NCI-H226 (cell line): ENCODE data around the gene PAPPA.
A peak's percentile ranks its signal among the peaks of the same experiment; 100 is the strongest.

ENCODE experiments used
- DNase-seq: peaks from one replicate; pipeline ENCODE4 v3.0.0-alpha.2; 2015

Gene PAPPA, protein sequence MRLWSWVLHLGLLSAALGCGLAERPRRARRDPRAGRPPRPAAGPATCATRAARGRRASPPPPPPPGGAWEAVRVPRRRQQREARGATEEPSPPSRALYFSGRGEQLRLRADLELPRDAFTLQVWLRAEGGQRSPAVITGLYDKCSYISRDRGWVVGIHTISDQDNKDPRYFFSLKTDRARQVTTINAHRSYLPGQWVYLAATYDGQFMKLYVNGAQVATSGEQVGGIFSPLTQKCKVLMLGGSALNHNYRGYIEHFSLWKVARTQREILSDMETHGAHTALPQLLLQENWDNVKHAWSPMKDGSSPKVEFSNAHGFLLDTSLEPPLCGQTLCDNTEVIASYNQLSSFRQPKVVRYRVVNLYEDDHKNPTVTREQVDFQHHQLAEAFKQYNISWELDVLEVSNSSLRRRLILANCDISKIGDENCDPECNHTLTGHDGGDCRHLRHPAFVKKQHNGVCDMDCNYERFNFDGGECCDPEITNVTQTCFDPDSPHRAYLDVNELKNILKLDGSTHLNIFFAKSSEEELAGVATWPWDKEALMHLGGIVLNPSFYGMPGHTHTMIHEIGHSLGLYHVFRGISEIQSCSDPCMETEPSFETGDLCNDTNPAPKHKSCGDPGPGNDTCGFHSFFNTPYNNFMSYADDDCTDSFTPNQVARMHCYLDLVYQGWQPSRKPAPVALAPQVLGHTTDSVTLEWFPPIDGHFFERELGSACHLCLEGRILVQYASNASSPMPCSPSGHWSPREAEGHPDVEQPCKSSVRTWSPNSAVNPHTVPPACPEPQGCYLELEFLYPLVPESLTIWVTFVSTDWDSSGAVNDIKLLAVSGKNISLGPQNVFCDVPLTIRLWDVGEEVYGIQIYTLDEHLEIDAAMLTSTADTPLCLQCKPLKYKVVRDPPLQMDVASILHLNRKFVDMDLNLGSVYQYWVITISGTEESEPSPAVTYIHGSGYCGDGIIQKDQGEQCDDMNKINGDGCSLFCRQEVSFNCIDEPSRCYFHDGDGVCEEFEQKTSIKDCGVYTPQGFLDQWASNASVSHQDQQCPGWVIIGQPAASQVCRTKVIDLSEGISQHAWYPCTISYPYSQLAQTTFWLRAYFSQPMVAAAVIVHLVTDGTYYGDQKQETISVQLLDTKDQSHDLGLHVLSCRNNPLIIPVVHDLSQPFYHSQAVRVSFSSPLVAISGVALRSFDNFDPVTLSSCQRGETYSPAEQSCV (N-terminal part only)

DNA sequence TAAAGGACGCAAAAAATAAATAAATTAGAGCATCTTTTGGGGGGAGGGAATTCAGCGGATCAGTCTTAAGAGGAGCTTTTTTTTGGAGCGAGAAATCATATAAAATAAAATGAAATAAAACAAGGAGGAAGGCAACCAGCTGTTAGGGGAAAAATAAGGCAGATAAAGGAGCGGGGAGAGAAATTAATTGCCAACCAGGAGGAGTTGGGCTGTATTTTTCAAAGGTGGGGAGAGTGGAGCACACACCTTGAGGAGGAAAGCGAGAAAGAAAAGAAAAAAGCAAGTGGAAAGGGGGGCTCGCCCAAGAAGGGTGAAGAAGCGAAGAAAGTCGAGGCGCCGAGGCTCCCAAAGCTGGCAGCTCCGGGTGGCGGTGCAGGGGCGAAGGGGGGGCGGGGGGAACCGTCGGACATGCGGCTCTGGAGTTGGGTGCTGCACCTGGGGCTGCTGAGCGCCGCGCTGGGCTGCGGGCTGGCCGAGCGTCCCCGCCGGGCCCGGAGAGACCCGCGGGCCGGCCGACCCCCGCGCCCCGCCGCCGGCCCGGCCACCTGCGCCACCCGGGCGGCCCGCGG is at the start of gene PAPPA:
Gene PAPPA, plus strand, starts transcription at position 27 of the 569 bp plus-strand sequence. Its CDS starts 382 bp downstream, at position 409.
- no peak for DNase-seq

DNA sequence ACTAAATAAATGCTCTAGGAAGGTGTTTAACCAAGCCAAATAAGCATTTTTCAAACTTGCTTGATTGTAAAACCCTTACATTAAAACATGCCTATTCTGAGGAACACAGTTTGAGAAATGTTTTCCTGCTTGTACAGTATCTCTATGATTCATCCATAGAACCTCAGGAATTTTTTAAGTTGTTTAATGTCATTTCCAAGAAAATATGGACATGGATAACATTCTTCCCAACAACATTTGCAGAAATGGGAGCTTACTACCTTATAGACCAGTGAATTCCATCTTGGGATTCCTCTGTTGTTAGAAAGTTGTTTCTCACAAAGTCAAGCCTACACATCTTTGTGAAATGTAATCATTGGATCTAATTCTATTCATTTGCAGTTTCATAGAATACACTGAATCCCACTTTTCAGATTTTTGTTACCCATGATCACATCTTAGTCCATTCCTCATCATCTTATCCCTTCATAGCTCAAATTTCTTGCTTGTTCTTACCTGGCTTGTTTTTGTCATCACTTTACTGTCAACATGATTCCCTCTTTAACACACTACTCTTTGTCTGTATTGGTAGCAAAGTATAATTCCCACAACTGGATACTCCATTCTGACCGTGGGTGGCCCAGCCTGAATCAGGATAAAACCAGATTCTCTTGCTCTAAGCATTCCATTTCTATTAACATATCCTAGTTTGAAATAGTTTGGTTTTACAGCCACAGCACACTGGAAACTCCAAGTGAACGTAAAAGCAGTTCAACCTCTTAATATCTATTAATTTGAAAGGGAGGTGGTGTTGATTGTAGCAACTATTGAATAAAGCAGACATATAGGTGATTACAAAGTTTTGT is 49.4 kb upstream of the PAPPA start:
- peak; percentile 23 for DNase-seq

DNA sequence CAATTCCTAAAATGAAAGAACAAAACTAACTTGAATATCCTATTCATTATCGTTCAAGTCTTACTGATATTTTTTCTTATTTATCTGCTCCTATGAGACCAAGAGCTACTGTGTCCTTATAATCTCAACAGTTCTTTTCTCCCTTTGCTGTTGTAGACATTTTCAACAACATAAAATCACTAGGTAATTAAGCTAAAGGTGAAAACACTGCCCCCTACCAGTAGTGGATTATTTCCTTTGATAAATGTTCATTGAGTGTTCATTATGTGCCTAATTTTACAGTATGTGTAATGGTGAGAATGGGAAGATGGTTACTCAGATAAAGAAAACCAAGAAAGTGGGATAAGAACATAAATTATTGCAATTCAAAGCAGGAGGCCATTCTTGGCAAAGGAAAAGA is 41.4 kb upstream of the PAPPA start:
- DNase-seq, result no peak

DNA sequence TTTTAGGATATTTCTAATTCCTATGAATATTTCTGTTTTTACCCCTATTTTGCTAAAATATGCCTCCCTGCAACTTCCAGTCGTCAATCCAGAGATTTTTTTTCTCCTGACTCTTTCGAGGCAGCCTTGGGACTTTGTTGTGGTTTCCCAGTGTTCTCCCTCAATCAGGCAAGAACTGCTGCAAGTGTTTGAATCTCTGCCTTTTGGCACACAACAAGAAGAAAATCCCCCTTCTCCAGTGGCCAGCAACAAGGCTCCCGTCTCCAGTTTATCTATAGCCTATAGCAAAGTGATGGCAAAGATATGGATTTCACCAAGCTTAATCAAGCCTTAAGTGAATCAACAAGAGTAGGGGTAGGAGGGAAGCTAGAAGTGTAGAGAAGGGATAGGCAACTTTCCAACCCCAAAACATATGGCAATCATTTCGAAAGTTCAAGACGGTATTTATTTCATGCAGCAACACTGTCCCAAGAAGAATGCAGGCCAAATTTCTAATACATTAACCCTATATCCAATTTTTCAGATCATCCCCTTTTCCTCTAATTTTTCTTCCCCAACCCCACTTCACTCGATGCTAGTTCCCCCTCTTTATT is 37.7 kb upstream of the PAPPA start:
- DNase-seq, result peak; percentile 42

DNA sequence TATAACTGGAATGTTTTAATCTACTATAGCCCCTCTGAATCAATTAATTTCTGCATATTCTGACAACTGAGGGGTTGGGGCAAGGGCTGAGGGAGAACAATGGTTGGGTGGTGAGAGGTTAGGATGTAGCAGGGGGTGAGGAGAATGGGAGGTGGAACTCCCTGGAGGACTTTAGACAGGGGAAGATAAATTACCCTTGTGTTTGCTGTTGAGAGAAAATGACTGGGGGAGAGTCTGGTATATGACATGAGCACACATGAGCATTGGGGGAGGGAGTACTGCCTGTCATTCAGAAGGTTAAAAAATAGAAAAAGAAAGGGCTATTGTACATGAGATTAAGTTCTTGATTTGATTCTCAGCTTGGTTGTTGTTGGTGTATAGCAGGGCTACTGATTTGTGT is 37.2 kb upstream of the PAPPA start:
- DNase-seq, result peak; percentile 56

DNA sequence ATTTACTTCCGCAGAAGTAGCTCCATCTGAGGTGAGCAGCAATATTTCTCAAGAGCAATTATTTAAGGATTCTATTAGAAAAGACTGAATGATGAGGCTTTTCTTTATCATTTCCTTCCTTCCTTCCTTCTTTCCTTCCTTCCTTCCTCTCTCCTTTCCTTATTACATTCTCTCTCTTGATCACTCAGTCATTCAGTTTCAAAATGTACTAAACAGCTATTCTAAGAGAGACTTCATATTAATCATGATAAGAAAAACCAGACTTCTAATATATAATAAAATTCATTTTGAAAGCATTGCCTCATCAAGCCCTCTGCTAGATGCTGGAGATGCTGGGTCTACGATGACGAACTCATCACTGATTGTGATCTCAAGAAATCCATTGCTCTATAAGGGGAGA is 30.4 kb upstream of the PAPPA start:
- DNase-seq, result no peak

DNA sequence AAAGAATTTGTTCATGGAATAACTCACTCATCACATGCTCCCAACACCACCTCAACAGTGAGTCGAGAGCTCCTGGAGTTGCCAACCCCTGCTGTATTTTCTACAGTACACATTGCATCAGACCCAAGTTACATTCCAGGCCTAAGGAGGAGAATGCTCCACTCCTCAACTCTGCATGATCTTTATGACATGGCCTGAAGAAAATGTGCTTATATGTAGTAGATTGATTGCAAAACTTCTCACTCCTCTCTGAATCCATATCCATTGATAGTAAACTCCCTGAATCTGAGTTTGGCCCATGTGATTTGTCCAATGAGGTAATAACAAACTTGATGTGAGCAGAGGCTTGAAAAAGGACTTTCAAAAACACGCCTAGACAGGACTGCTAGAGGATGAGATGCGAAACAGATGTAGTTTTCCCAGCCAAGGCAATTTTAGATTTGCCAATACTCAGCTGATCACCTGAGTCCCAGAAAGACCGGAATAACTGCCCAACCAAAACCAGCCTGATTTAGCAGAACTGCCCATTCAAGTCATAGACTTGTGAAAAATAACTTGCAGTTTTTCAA is 29.0 kb upstream of the PAPPA start:
- peak; percentile 75 for DNase-seq

DNA sequence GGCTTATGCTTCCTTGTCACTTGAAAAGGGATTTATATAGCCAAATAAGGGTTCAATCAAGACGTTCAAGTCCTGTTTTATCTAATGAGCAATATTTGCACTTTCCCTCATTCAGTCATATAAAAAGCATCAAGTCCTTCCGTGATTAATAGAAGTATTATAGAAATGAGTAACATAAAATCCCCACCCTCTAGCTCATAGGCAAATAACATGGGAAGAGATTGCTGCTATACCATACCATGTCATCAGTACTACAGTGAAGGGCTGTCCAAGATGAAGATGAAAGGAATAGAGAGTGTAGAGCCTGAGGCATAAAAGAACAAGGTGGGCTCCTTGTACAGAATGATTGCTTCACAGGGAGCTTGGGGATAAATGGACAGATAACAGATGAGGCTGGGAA is 20.4 kb upstream of the PAPPA start:
- no peak for DNase-seq

DNA sequence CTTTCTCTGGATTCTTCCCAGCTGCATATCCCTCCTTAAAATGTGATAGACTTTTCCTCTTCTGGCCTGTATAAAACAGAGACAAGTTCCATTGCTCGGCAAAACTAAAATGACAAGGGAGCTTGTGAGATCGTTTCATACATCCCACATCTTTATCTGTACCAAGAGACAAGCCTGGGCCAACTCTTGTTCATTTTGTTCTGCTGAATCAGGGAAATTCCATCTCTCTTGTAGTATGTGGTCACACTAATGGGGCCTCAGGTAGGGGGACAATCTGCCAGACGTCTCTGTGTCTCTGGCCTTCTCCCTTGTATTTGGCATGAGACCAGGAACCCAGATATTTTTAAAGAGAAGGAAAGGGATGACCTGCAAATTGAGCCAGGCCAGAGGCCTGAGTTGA is 18.6 kb upstream of the PAPPA start:
- no peak for DNase-seq

DNA sequence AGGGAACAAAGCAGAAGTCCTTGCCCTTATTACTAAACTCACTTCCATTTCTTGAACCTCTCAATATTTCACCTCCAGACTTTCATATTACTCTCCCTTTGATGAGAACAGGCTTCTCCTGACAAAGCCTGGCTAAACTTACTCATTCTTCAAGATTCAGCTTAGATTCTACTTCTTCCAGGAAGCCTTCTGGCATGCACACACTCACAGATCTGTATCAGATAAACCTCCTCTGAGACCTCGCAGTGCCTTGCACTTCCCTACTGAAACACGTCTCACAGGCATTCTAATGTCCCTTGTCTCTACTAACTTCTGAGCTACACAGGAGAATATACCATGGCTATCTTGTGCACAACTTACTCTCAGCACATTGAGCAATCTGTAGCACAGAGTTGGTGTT is 16.6 kb upstream of the PAPPA start:
- DNase-seq, result no peak

DNA sequence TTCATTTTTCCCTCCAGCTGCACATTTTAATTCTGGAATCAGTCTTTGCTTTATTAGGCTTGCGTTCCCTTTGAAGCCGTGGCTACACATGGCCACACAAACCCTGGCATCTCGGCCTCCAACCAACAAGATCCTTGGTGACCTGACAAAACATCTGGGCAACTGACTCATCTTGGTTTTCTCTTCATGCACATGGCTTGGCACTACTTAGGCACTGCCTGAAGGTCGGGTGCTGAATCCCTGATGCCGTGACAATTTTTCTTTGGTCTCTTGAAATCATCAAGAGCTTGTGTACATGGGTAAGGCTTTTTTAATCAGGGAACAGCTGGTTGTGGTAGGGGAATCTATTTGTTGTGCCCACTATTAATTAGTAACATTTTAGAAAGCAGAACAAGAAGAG is 16.0 kb upstream of the PAPPA start:
- DNase-seq, result no peak

DNA sequence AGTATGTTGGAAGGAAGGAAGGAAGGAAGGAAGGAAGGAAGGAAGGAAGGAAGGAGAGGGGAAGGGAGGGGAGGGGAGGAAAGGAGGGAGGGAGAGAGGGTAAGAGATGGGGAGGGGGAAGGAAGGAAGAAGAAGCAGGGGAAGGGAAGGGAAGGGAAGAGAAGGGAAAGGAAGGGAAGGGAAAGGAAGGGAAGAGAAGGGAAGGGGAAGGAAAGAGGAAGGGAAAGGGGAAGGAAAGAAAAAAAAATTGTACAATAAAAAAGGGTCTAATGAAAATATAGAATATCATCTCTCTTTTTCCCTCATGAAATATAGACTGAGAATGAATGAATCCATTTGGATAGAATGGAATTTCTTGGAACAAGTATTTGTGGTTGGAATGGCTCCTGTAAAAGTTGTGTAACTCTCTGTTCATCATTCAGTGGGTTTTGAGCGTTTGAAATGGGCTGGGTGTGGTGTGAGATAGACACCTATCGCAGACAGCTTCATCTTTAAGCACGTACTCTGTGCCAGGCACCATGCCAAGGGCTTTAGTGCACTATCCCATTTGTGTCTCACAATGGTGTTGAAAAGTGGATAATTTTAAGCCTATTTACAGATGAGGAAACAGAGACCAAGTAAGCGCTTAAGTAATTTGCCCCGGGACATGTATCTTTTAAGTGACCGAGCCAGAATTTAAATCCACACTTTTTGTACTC is 11.6 kb upstream of the PAPPA start:
- DNase-seq, result peak; percentile 91

DNA sequence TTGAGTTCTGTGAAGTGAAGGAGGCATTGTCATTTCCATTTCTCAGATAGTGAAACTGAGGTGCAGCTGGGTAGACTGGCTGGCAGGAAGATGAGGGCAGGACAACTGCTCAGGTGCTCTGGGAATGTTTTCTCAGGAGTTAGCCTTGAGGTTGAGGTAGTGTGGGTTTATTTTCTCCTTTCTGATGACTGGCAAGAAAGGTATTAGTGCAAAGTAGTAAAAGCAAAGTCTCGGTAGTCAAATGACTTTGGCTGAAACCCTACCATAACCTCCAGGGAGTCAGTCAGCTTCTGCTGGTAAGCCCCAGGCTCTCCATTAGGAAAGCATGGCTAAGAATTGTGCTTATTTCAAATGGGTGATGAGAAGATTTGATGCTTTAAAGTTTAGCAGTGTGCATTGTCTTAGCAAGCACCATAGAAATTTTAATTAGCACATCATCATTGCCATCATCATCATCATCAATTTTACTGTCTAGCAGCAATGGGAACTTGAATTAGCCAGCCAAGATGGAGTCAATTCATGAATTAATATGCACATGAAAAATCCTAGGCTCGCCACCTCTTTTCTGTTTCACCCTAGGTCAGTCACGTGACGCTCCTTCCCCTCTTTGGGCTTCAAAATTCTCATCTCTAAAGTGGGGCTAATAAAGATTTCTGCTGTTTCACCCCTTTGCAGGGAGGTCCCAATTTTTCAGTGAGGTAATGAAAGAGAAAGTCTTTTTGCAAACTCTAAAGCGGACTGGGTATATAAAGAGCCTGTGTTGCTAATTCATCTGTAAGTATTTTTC is 10.7 kb upstream of the PAPPA start:
- DNase-seq, result no peak

DNA sequence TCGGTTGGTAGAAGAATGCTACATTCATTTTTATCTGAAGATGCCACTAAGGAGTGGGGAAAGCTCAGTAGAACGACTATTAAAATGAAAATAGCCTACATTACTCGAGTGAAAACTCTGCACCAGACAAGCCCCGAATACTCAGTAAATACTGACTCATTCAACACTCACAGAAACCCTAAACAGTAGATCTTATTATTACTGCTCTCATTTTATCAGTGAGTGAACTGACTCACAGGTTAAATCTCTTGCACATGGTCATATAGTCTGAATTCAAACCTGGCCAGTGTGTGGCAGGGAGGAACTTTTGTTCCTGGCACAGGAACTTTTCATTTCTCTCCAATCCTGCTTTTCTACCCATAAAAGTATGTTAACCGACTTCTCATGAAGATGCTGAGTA is 9.6 kb upstream of the PAPPA start:
- peak; percentile 83 for DNase-seq

DNA sequence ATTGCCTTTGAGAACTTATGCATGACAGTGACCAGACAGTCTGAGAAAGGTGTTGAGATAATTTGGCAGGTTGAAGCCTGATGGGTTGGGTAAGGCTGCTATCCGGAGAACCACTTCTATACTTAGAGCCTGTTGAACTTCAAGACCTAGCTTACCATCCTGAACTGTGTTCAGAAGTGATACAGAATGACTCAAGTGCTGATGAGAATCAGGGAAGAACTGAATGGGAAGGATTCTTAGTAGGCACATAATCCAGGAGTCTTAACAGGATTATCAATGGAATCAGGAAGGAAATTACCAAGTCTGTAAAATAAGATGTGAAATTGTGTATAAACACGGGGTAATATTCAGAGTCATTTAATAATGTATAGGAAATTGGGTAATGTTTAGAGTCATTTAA is 9.0 kb upstream of the PAPPA start:
- DNase-seq, result peak; percentile 40

DNA sequence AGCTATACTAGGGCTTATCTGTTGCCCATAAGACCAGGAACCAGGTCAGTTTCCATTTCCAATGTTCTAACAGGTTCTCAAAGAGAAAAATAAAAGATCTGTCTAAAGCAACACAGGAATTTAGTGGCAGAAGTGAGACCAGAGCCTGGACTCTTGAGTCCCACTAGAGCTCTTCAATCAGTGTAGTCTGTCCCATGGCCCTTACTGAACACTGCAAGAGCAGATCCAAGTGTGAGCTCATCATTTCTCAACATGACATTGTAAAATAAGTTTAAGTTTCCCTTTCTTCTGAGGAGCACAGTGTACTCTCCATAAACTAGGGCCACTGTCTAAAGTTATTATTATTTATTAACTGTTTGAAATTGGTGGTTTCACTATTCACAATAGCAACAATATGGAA is 8.6 kb upstream of the PAPPA start:
- no peak for DNase-seq

DNA sequence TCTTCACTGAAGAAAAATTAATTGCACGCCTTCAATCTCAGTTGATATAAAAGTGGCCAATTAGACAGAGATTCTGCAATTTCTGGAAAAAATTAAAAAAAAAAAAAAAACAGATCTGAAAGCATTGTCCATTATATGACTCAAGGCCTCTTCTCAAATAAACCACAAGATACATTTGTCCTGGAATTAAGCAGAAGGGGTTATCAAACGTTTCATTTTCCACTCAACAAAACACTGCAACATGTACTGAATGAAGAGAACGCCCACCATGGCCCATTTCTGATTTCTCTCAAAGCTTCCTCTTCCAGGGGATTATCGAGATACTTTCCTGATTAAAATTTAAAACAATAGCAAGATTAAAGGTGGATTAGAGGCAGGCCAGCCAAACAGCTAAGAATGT is 5.8 kb upstream of the PAPPA start:
- no peak for DNase-seq

DNA sequence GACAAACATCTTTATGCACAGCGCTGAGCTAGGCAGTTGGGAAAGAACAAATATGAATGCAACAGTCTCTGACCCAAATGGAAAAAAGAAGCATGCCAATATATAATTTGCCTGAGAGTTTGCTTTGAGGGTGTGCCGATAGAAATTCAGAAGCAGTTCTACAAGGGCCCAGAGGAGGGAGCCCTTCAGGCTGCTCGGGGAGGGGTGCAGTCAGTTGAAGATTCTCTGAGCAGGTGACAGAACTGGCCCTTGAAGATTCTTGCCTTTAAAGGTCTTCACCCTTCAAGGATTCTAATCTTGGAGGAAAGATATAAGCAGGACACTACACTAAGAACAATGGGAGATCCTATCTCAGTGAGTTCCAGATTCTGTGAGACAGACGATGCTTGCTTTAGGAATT is 3.7 kb upstream of the PAPPA start:
- DNase-seq, result no peak

DNA sequence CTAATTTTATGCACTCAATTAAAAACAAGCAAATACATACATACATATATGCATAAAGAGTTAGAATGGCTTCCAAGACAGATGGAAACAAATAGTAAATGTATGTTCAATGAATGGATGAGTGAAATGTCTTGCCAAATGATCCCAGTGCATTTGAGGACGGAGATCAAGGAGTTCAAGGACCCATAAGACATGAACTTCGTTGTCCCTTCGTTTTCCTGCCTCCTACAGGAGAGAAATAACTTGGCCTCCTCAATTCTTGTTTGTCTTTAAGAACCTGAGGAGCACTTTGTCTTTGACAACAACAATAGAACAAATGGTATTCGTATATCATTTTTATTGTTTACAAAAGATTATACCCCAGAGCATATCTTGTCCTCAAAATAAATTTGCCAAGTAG is 2.4 kb upstream of the PAPPA start:
- no peak for DNase-seq

DNA sequence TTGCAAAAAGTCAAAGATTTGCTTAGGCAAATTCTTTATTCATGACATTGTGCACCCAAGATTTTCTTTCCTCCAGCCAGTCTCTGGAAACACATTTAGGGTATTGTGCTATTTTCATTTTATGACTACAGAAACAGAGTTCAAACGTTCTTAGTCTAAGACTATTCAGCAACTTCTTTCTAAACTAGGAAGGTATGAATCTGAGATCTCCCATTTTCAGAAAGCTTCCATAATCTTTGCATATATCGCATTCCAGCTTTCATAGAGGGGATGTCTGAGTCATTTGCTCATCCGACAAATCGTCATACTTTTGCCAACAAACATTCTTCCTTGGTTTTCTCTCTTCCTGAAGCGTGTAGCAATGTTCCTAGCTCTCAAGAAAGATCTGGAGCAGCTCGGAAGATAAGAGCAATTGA is 1.6 kb upstream of the PAPPA start:
- peak; percentile 95 for DNase-seq
